Lung (tissue), 12 donors: ENCODE data around the gene SHMT2. TPM values are rescaled to one million over a fixed set of nuclear protein-coding genes. Genes with fewer than 3 reads are reported as not detected.

Source experiments
- ATAC-seq: fragments of 200-7000 bp; cut with Tn5 transposase; one replicate; pipeline ENCODE4 v1.9.1; 2020; ENCODE audit warnings: moderate number of reproducible peaks; ENCODE audit not compliant: insufficient read depth, low FRiP score
- DNase-seq, 3 donors: peaks; one replicate each; pipeline ENCODE4 v3.0.0-alpha.2; 2013 to 2017
- H3K27ac ChIP-seq, 2 donors: one replicate each; pipeline ENCODE4 v1.5.1; 2013; ENCODE audit warnings: mild to moderate bottlenecking in 2 of 2, moderate library complexity in 2 of 2, control low read depth in 1 of 2, inconsistent platforms in 1 of 2, low read depth in 1 of 2, low read length in 1 of 2
- H3K27me3 ChIP-seq, 3 donors: one replicate each; pipeline ENCODE4 v1.5.1; 2013; ENCODE audit warnings: low read length in 2 of 3; ENCODE audit not compliant: control insufficient read depth in 3 of 3, insufficient read depth in 3 of 3
- H3K36me3 ChIP-seq, 4 donors: one replicate each; pipeline ENCODE4 v1.5.1; 2013; ENCODE audit warnings: low read length in 4 of 4, mild to moderate bottlenecking in 1 of 4, moderate library complexity in 1 of 4; ENCODE audit not compliant: control insufficient read depth in 4 of 4, insufficient read depth in 4 of 4
- H3K4me1 ChIP-seq, 5 donors: one replicate each; pipeline ENCODE4 v1.5.1; 2013; ENCODE audit warnings: low read length in 5 of 5, mild to moderate bottlenecking in 2 of 5, moderate library complexity in 1 of 5; ENCODE audit not compliant: control insufficient read depth in 5 of 5, insufficient read depth in 5 of 5
- H3K4me3 ChIP-seq: one replicate; pipeline ENCODE4 v1.5.1; 2013; ENCODE audit warnings: mild to moderate bottlenecking, control low read depth, moderate library complexity
- H3K9ac ChIP-seq, 2 donors: one replicate each; pipeline ENCODE4 v1.5.1; 2013; ENCODE audit warnings: low read length in 2 of 2, control low read depth in 1 of 2; ENCODE audit not compliant: insufficient read depth in 1 of 2
- H3K9me3 ChIP-seq, 4 donors: one replicate each; pipeline ENCODE4 v1.5.1; 2013; ENCODE audit warnings: low read length in 3 of 4, mild to moderate bottlenecking in 1 of 4, moderate library complexity in 1 of 4; ENCODE audit not compliant: control insufficient read depth in 4 of 4, insufficient read depth in 3 of 4
- CTCF ChIP-seq: IDR thresholded peaks from 2 replicates; pipeline ENCODE4 v1.5.1; 2012; ENCODE audit warnings: mild to moderate bottlenecking; ENCODE audit errors: control extremely low read depth, extremely low read depth
- WGBS, 2 donors: extraction: QIAGEN DNeasy Blood & Tissue Kit; methylation state at CpG; one replicate each; pipeline ENCODE4 v1.1.7; 2013; 5-methylcytosine and 5-hydroxymethylcytosine counted together
- polyA plus RNA-seq, 2 donors: library from polyadenylated mRNA; stranded (reverse); fragments of 200-250 nt; gene quantifications; one replicate each; pipeline ENCODE4 v1.2.1, GENCODE V29; 2013
- total RNA-seq, 2 donors: library from RNA; depleted of rRNA in 1 of 2; stranded (reverse); fragments of >200 nt in 1 of 2; gene quantifications; one replicate each; pipeline ENCODE4 v1.2.1, GENCODE V29; 2014 to 2021
- donor health status: control.
- donor health status: control.
- donor health status: Bipolar disorder and iron deficiency.
- donor health status: healthy.
- donor health status: DM: yes; HTN: yes; CAD: no.

The SHMT2 gene
- total and polyA plus RNA-seq, 4 donors, result 46.1 to 113 (median 76.8) TPM

- no peak overlapping the region for H3K27ac ChIP-seq
- WGBS, 2 donors, result 87 to 92% methylated on average over 15 of the region's 15 CpGs
- H3K4me3 ChIP-seq, result no peak overlapping the region
- no peak for ATAC-seq
- no peak for TF ChIP-seq CTCF
- no peaks in the 10 kb centered on the region for H3K27me3 ChIP-seq
- H3K9ac ChIP-seq, result no peak overlapping the region
- no peak for DNase-seq
- H3K4me1 ChIP-seq, result no peaks in the 10 kb centered on the region
- peaks cover 0 to 83% (median 52%) of the 10 kb centered on the region in 4 donors for H3K36me3 ChIP-seq
- no peaks in the 10 kb centered on the region for H3K9me3 ChIP-seq
These were observed 30.3 kb upstream of the SHMT2 start for GRCh38 chr12:57199191-57199590.

GRCh38 chr12:57200497-57200896 is 29.0 kb upstream of the SHMT2 start:
- no peak for TF ChIP-seq CTCF
- Histone ChIP-seq H3K9ac (no peak overlapping the region), H3K4me3 (no peak overlapping the region), H3K27me3 (no peaks in the 10 kb centered on the region), H3K9me3 (no peaks in the 10 kb centered on the region), H3K36me3 (peaks cover 0 to 84% (median 51%) of the 10 kb centered on the region in 4 donors), H3K4me1 (no peaks in the 10 kb centered on the region), H3K27ac (no peak overlapping the region)
- 94 to 95% methylated on average over 15 of the region's 15 CpGs for WGBS, 2 donors
- DNase-seq (no peak), ATAC-seq (no peak)

- 84 to 88% methylated on average over 8 of the region's 8 CpGs for WGBS, 2 donors
- Histone ChIP-seq H3K36me3 (peaks cover 0 to 83% (median 52%) of the 10 kb centered on the region in 4 donors), H3K27ac (no peak overlapping the region), H3K4me1 (no peaks in the 10 kb centered on the region), H3K4me3 (no peak overlapping the region), H3K27me3 (no peaks in the 10 kb centered on the region), H3K9me3 (no peaks in the 10 kb centered on the region), H3K9ac (no peak overlapping the region)
- ATAC-seq, result no peak
- no peak for DNase-seq
- TF ChIP-seq CTCF, result no peak
These were observed 28.3 kb upstream of the SHMT2 start for GRCh38 chr12:57201219-57201618.

GRCh38 chr12:57201631-57202030 is 27.9 kb upstream of the SHMT2 start:
- H3K27ac ChIP-seq, result no peak overlapping the region
- no peaks in the 10 kb centered on the region for H3K4me1 ChIP-seq
- no peaks in the 10 kb centered on the region for H3K9me3 ChIP-seq
- no peak overlapping the region for H3K4me3 ChIP-seq
- no peak overlapping the region for H3K9ac ChIP-seq
- no peaks in the 10 kb centered on the region for H3K27me3 ChIP-seq
- ATAC-seq (no peak), DNase-seq (no peak)
- TF ChIP-seq CTCF, result no peak
- H3K36me3 ChIP-seq, result peaks cover 0 to 83% (median 54%) of the 10 kb centered on the region in 4 donors
- 87 to 89% methylated on average over 16 of the region's 16 CpGs for WGBS, 2 donors
